GM06990 (cell line): ENCODE measurements around the gene TIMM23.

Experiments used
- DNase-seq: peaks from one replicate; pipeline ENCODE4 v3.0.0-alpha.2; 2011; ENCODE audit not compliant: insufficient read length; ENCODE audit errors: extremely low read depth
- H3K27me3 ChIP-seq: replicated peaks from 2 replicates; pipeline ENCODE4 v1.6.0; 2011; ENCODE audit warnings: low read length; ENCODE audit not compliant: control insufficient read depth, insufficient read depth
- H3K36me3 ChIP-seq: 2 replicates; pipeline ENCODE4 v1.5.1; 2011; ENCODE audit warnings: low read length; ENCODE audit not compliant: control insufficient read depth, insufficient read depth
- H3K4me3 ChIP-seq: replicated peaks from 2 replicates; pipeline ENCODE4 v1.5.1; 2011; ENCODE audit warnings: low read depth, mild to moderate bottlenecking, control low read depth, low read length
- CTCF ChIP-seq: IDR thresholded peaks from 2 replicates; pipeline ENCODE4 v1.5.1; 2011; ENCODE audit warnings: low read length, control low read depth, mild to moderate bottlenecking, inconsistent platforms; ENCODE audit not compliant: insufficient read depth, poor library complexity, severe bottlenecking

TIMM23 gene

GRCh38 chr10:46006219-46006618, 33.9 kb downstream of the TIMM23 start:
- Histone ChIP-seq H3K4me3 (no peak overlapping the region), H3K27me3 (no peaks in the 10 kb centered on the region), H3K36me3 (peaks cover 16% of the 10 kb centered on the region)
- no peak for TF ChIP-seq CTCF
- no peak for DNase-seq

GRCh38 chr10:46012746-46013145, 40.5 kb downstream of the TIMM23 start:
- peaks cover 19% of the 10 kb centered on the region for H3K36me3 ChIP-seq
- no peaks in the 10 kb centered on the region for H3K27me3 ChIP-seq
- DNase-seq: no peak
- TF ChIP-seq CTCF: no peak
- H3K4me3 ChIP-seq: no peak overlapping the region

- Histone ChIP-seq H3K4me3 (no peak overlapping the region), H3K27me3 (no peaks in the 10 kb centered on the region), H3K36me3 (peaks cover 14% of the 10 kb centered on the region)
- TF ChIP-seq CTCF: no peak
- no peak for DNase-seq
These were observed 41.9 kb downstream of the TIMM23 start for GRCh38 chr10:46014206-46014605.

GRCh38 chr10:46014683-46015405, 42.6 kb downstream of the TIMM23 start:
- Histone ChIP-seq H3K4me3 (no peak overlapping the region), H3K36me3 (peaks cover 14% of the 10 kb centered on the region), H3K27me3 (no peaks in the 10 kb centered on the region)
- TF ChIP-seq CTCF: no peak
- no peak for DNase-seq

GRCh38 chr10:46016190-46016589, 43.9 kb downstream of the TIMM23 start:
- Histone ChIP-seq H3K4me3 (no peak overlapping the region), H3K36me3 (peaks cover 10% of the 10 kb centered on the region), H3K27me3 (no peaks in the 10 kb centered on the region)
- no peak for DNase-seq
- no peak for TF ChIP-seq CTCF

GRCh38 chr10:46016811-46017210, 44.5 kb downstream of the TIMM23 start:
- Histone ChIP-seq H3K27me3 (no peaks in the 10 kb centered on the region), H3K36me3 (peaks cover 8% of the 10 kb centered on the region), H3K4me3 (no peak overlapping the region)
- DNase-seq: no peak
- TF ChIP-seq CTCF: no peak
